ENCODE measurements around the gene ICA1.
"Not testable (repeated sequence)": the region's sequence is repeated elsewhere in the genome, so short reads cannot be mapped to it uniquely, and the experiment has no call there.

Gene ICA1

DNA sequence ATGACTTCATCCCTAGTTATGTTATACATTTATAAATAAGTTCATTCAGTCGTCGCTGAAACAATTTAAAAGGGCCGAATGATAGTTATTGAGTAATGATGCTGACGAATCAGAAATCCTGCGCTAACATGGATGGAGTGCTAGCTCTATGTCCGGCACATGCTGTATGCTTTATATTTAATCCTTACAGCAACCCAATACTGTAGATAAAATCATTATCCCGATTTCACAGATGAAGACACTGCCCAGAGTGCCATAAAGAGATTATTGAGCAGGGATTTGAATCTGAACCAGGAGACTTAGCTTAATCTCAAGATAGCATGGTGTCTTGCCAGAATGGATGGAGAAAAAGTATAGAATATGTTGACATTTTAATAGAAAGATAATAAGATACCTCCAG is 1.1 kb upstream of the ICA1 start:
- DNase-seq (ENCODE audit: low spot score): no peak

DNA sequence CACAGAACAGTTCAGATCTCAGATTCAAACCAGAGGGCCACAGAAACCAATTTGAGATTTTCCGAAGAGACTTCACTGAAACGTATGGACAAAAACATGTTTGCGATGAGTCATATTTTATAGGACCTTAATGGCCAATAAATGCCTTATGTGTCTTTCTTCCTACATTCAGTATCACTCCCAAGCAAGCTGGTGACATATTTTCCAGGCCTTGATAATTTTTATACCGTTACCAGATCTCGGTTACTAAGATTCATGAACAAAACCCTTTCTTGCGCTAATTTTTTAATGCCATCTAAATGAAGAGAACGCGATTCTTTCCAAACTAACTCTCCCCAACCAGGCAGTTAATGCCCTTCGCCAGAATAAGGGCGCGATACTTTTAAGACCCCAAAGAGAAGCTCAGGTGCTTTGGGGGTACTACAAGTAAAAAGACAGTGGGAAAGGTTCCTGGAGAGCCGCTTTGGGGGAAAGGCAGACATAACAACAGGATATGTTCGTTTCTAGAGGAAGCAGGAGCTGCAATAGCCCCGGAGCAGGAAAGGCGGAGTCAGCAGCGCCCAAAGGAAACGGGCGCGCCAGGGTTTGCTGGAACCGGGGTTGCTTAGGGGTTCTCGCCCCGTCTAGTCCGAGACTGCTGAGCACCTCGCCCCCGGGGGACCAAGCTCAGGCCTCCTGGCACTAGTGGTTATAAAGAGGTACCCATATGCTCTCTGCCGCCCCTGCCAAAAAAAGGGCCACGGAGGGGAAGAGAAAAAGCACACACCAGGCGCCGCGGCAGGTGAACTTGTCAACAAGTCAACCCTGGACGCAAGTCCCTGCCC is 884 bp downstream of the ICA1 start:
- DNase-seq (ENCODE audit: low spot score): peak; percentile 90

DNA sequence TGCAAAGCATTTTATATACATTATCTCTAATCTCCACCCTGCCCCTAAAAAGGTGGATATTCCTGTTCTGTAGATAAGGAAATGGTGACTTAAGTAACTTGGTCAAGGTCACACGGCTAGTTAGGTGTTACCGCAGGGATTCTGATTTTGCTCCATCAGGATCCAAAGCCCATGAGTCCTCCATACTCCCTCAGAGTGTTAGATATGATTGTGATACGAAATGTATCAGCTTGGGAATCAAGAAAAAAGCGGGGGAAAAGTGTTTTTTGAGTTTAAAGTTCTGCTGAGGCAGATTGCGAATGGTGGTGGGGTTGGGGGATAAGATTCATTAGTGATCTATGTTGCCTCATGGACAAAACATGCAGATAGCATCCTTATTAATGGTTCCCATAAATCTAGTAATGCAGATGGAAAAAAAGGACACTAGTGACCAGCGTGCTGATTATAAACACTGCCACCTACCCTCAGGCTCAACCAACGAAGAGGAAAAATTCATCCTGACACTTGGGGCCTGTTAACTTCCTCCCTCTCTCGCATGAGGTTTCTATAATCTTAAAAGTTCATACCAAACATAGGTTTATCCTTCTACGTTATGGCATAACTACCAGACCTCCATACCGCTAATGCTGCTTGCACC is 2.3 kb downstream of the ICA1 start:
- DNase-seq (ENCODE audit: low spot score): no peak

DNA sequence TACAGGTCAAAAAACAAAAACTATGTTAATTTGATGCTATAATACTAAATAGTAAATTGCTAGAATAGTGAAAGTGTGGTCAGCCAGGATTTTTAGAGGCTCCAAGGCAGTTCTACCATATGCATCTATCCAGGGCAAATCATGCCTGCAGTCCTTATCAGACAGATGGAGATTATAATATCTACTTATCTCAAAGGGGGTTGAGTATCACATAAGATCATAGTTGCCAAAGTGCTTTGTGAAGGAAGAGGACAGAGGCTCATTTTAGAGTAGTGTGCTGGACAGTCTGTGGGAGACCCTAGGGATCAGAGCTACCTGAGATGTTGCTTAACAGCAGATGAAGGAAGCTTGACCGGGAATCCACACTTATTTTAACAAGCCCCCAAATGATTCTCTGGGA is 3.2 kb downstream of the ICA1 start:
- DNase-seq (ENCODE audit: low spot score): no peak

DNA sequence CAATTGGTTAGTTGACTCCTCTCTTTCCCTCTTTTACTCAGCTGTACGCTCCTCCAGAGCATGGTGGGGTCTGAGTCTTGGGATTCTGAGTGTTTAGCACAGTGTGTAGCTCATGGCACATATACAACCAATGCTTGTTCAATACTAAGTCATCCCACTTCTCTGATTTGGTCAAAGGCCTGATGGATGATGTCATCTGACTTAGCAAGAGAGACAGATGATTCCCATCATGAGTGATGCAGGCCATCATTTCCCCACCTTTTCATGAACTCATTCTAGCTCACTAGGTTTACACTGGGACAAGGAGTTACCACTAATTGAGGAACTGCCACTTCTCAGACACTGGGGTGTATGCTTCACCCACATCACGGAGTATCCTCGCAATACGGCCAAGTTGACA is 3.8 kb downstream of the ICA1 start:
- no peak for DNase-seq (ENCODE audit: low spot score)

DNA sequence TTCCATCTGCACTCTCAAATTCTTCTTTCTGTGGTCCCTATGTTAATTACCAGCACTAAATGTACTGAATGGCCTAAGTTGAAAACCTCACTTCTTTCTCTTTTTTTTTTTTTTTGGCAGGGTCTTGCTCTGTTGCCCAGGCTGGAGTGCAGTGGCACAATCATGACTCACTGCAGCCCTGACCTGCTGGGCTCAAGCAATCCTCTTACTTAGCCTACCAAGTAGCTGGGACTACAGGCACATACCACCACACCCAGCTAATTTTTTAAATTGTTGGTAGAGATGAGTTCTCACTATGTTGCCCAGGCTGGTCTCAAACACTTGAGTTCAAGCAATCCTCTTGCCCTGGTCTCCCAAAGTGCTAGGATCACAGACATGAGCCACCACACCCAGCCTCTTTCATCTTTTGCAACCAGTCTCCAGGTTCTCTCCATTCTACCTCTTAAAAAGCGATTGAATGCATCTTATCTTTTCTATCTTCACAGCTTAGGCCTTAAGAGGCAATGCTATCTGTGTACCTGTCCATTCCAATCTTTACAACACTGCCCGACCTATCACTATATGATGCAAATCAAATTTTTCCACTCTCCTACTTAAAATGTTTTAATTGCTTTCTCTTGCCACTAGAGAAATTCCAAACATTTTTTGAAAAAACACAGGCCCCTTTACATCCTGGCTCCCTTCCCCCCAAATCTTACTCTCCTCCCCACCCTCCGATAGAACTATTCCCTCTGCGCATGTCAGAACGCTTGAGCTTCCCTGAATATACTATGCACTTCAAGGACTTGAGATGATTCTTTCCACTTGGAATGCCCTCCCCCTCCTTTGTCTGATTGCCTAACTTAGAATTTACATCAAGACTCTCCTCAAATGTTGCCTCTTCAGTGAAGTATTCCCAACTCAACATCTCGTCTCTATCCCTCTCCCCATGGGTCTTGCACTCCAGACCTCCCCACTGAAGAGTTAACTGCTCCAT is 6.0 kb downstream of the ICA1 start:
- no peak for DNase-seq (ENCODE audit: low spot score)

DNA sequence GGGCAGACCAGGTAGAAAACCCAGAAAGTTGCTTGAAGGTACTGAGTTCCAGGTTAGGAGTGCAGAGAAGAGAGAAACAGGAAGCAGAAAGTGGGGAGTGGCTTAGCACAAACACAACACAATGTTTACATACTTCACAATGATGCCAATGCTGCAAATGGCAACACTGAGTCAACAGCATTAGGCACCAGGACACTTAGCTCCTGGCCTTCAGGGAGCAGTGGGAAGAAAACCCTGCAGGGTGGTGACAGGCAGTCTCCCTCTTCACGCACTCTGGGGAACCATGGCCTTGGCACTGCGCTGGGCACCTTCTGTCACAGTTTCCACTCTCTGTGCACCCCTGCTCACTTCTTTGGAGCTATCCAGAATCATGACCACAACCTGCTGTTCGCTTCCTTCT is 7.3 kb downstream of the ICA1 start:
- DNase-seq (ENCODE audit: low spot score): peak; percentile 26

DNA sequence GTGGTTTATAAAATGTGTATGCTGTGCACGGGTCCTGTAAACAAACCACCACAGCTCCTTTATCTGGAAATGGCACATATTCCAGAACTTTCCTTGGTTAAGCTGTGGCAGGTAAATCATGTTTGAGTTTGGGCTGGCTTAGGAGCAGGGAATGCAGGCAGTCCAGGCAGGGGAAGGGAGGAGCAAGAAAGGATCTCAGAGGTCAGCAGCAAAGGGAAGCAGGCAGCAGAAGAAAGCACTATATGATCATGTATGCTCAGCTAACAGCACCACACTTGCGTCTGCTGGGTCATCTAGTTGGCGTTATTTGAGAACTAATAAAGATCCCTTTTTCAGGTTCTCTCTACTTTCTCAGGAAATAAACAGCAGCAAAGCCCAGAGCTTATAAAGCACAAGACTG is 7.8 kb downstream of the ICA1 start:
- DNase-seq (ENCODE audit: low spot score): no peak

DNA sequence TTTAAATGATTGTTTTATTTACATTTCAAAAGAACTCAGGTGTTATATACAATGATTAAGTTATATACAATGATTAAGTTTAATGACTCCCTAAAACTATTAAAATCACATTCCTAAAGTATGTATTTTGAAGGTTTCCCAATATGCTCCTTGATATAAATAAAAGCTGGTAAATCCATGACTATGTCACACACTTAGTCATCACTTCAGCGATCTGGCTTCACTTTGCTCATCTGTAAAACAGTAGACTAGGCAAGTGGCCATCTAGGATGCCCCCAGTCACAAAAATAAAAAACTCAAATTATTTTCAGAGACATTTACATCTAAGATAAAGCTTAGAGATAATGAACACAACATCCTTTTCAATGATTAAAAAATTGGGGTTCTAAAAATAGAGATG is 10.8 kb downstream of the ICA1 start:
- no peak for DNase-seq (ENCODE audit: low spot score)

DNA sequence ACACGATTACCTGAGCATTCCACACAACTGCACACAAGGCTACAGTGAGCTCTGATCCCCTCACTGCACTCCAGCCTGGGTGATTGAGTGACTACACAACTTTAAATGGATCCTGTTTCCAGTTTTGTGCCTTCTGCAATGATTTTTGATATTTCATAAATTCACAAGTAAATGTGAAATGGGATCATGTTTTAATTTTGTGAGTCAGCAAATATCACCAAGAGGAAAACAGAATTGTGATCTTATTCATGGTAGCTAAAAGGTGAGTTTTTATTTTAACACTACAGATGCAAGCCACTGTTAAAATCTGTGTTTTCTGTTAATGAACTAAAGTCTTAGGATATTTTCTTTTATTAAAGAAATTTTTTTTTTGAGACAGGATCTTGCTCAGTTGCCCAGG is 11.4 kb downstream of the ICA1 start:
- no peak for DNase-seq (ENCODE audit: low spot score)

DNA sequence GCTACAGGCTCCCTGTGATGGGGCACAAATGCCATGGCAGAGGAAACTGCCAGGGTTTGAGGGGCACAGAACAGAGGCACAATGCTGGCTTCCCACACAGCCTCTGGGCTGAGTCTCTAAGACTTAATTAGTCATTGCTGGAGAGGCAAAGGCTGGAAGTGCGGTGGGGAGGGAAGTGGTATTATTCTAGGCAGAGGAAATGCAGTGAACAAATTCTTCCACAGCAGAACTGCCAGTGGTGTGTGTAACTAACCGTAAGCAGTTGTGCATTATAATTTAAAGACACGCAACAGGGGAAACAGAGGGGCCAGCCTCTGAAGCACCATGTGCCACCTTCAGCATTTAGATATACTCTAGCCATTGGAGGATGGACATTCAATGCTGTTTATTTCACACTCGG is 12.8 kb downstream of the ICA1 start:
- DNase-seq (ENCODE audit: low spot score): no peak

DNA sequence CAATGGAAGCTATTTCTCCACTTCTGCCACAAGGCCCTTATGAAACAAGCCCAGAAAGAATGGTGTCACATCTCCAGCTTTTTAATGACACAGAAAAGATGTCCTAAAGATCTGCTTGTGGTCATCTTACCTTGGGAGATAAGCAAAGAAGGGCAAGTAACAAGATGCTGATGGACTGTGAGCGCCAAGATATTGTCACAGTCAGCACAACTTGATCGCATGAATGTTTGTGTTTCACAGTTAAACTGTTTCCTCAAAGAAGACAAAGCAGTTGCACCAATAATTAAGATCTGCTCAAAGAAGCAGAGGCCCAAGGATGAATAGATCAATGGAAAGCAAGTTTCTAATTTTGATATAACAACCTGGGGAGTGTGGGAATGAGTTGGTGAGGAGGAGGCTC is 15.9 kb downstream of the ICA1 start:
- DNase-seq (ENCODE audit: low spot score): no peak

DNA sequence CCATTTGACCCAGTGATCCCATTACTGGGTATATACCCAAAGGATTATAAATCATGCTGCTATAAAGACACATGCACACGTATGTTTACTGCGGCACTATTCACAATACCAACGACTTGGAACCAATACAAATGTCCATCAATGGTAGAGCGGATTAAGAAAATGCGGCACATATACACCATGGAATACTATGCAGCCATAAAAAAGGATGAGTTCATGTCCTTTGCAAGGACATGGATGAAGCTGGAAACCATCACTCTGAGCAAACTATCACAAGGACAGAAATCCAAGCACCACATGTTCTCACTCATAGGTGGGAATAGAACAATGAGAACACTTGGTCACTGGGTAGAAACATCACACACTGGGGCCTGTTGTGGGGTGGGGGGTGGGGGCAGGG is 16.9 kb downstream of the ICA1 start:
- not testable (repeated sequence) for DNase-seq (ENCODE audit: low spot score)

DNA sequence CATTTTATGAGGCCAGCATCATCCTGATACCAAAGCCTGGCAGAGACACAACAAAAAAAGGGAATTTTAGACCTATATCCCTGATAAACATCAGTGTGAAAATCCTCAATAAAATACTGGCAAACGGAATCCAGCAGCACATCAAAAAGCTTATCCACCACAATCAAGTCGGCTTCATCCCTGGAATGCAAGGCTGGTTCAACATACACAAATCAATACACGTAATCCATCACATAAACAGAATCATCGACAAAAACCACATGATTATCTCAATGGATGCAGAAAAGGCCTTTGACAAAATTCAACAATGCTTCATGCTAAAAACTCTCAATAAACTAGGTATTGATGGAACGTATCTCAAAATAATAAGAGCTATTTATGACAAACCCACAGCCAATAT is 18.9 kb downstream of the ICA1 start:
- not testable (repeated sequence) for DNase-seq (ENCODE audit: low spot score)

DNA sequence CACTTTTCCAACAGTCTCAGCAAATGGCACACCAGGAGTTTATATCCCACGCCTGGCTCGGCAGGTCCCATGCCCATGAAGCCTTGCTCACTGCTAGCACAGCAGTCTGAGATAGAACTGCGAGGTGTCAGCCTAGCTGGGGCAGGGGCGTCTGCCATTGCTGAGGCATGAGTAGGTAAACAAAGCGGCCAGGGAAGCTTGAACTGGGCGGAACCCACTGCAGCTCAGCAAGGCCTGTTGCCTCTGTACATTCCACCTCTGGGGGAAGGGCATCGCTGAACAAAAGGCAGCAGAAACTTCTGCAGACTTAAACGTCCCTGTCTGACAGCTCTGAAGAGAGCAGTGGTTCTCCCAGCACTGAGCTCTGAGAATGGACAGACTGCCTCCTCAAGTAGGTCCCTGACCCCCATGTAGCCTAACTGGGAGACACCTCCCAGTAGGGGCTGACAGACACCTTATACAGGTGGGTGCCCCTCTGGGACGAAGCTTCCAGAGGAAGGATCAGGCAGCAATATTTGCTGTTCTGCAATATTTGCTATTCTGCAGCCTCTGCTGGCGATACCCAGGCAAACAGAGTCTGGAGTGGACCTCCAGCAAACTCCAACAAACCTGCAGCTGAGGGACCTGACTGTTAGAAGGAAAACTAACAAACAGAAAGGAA is 22.1 kb downstream of the ICA1 start:
- not testable (repeated sequence) for DNase-seq (ENCODE audit: low spot score)

DNA sequence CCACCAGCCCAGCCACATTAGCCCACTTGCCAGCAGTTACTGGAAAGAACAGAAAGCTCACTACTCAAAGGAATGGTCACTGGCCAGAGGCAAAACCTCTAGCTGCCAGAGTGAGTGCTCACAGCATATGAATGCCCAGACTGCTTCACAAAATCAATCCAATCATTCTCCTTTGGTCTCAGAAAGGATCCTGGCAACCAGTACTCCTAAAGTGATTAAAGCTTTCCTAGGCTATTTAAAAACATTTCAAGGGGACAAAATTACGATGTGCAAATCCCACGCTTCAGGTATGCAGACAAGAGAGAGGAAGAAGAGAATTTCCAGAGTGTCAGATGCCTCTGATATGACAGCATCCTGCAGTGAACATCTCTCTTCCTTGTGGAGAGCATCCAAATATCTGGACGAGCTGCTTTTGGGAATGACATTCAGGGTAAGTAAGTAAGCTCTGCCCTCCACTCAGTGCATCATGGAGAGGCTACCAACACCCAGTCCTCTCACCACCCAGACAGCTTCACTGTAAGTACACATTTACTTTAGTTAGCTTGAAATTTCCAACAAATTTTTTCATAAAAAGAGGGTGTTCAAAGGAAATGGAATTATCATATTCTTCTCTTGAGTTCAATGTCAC is 25.1 kb downstream of the ICA1 start:
- DNase-seq (ENCODE audit: low spot score): no peak

DNA sequence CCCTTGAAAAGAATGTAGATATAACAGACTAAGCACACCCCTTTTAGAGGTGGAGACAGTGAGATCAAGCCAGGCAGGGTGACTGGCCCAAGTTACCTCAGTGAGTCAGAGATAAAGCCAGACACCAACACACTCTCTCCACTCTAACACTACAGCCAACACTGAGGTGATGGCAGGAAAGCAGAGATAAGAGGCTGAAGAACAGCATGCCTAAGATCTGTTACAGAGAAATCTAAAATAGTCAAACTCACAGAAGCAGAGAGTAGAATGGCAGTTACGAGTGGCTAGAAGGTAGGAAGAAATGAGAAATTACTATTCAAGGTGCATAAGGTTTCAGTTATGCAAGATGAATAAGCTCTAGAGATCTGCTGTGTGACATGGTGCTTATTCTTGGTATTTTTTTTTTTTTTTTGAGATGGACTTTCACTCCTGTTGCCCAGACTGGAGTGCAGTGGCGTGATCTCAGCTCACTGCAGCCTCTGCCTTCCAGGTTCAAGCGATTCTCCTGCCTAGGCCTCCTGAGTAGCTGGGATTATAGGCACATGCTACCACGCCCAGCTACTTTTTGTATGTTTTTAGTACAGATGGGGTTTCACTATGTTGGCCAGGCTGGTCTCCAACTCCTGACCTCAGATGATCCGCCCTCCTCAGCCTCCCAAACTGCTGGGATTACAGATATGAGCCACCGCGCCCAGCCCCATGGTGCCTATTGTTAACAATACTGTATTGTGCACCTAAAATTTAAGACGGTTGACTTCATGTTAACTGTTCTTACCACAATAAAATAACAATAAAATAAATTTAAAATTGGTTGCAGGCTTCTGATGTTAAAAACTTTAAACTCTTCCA is 28.7 kb downstream of the ICA1 start:
- no peak for DNase-seq (ENCODE audit: low spot score)

DNA sequence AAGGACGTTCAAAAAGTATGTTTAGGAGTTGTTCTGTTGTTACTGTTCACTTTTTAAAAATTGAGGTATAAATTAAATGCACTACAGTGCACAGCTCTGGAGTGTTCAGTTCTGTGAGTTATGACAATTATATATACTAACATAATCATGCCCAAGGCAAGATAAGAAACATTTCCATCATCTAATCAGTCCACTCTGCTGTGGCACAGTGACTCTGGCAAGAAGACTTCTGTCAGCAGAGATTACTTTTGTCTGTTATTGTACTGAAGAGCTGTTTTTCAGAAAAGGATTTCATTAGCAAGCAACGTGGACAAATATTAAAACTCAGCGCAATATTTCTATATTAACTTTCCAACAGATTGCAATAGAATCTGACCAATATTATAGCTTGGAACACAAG is 32.0 kb downstream of the ICA1 start:
- DNase-seq (ENCODE audit: low spot score): no peak

DNA sequence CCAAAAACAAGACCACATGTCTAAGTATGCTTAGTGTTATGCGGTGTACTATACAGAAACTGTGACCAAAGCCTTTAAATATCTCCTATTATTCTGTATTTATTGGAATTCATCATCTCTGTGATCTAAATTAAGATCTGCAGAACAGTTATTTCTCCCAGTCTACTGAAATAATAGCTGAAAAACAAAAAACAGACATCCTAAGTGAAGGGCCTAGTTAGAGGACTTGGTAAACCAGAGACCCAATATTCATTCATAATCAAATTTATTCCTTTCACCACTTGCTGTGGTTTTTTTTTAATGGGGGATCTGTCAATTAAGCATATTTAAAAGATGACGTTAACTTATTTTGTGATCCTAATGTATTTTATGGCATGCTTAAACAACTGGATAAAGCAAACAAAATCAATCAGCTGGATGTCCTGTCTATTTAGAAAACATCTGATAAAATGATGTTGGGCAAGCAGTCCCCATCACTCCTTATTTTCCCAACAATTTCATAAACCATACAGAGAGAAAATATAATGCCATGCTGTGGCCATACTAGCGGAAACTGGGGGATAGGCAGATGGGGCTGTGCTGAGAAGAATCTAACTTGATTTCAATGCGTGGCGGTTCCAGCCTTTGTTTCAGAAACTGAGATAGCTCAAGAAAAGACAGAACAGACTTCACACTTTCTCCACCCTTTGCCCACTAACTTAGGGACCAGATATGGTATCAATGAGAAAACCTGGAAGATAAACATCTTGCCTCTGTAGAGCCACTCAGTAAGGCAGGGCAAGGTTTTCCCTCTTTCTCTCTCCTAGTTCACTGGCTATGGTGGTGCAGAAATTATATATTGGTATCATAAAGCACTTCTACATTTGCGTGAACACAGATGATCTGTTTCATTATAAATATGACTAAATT is 32.9 kb downstream of the ICA1 start:
- no peak for DNase-seq (ENCODE audit: low spot score)

DNA sequence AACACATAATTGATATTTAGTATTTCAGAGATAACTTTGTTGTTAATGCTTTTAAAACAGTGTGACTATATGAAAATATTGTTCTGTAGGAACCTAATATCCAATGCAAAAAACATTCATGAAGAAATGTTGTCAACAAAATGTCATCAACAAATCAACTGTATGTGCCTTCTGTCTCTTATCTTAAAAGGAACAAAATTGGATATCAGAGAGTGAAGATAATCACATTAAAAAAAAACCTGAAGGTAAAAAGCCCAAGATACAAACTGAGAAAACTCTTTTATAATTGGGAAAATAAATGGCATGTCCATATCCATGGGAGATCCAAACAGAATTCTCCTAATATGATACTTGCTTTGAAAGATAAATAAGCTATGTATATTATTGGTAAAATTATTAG is 33.9 kb downstream of the ICA1 start:
- no peak for DNase-seq (ENCODE audit: low spot score)

Data from LoVo (cell line).